Upper lobe of left lung (tissue), 6 donors: ENCODE data around the gene MRPS9. TPM values are rescaled to one million over a fixed set of nuclear protein-coding genes. Genes with fewer than 3 reads are reported as not detected.

ENCODE experiments used
- ATAC-seq, 2 donors: fragments of 200-7000 bp; cut with Tn5 transposase; one replicate each; pipeline ENCODE4 v1.9.1; 2022; ENCODE audit warnings: mild to moderate bottlenecking in 2 of 2, moderate library complexity in 2 of 2; ENCODE audit not compliant: low FRiP score in 2 of 2
- DNase-seq, 2 donors: peaks; one replicate each; pipeline ENCODE4 v3.0.0-alpha.2; 2019 to 2020
- H3K27ac ChIP-seq, 4 donors: fragments of 200-600 bp; sonication (generic); one replicate each; pipeline ENCODE4 v1.5.1; 2016 to 2019
- H3K27me3 ChIP-seq, 4 donors: fragments of 200-600 bp; sonication (generic); one replicate each; pipeline ENCODE4 v1.5.1; 2017 to 2019
- H3K36me3 ChIP-seq, 4 donors: fragments of 200-600 bp; sonication (generic); one replicate each; pipeline ENCODE4 v1.5.1; 2016 to 2019
- H3K4me1 ChIP-seq, 4 donors: fragments of 200-600 bp; sonication (generic); one replicate each; pipeline ENCODE4 v1.5.1; 2018 to 2019
- H3K4me3 ChIP-seq, 4 donors: fragments of 200-600 bp; sonication (generic); one replicate each; pipeline ENCODE4 v1.5.1; 2017 to 2019; ENCODE audit warnings: mild to moderate bottlenecking in 2 of 4, moderate library complexity in 1 of 4
- H3K9me3 ChIP-seq, 4 donors: fragments of 200-600 bp; sonication (generic); one replicate each; pipeline ENCODE4 v1.5.1; 2018 to 2019
- CTCF ChIP-seq, 6 experiments: fragments of 450-650 bp in 4 of 6; fragments of 200-600 bp in 2 of 6; sonication (generic) in 2 of 6; IDR thresholded peaks; one replicate each; pipeline ENCODE4 v1.5.1; 2016 to 2019; ENCODE audit warnings: antibody characterized with exemption in 6 of 6
- EP300 ChIP-seq, 4 donors: sonication (generic); formaldehyde crosslinking; IDR thresholded peaks; one replicate each; pipeline ENCODE4 v1.5.1; 2017; ENCODE audit warnings: antibody characterized with exemption in 4 of 4, control low read depth in 2 of 4
- POLR2A ChIP-seq, 4 donors: fragments of 450-650 bp; IDR thresholded peaks; one replicate each; pipeline ENCODE4 v1.5.1; 2016 to 2017; ENCODE audit warnings: antibody characterized with exemption in 4 of 4, mild to moderate bottlenecking in 2 of 4
- POLR2AphosphoS5 ChIP-seq, 2 donors: sonication (generic); formaldehyde crosslinking; IDR thresholded peaks; one replicate each; pipeline ENCODE4 v1.5.1; 2017; ENCODE audit warnings: antibody characterized with exemption in 2 of 2
- WGBS, 2 donors: methylation state at CpG; one replicate each; pipeline ENCODE4 v1.1.5; 2017 to 2018; 5-methylcytosine and 5-hydroxymethylcytosine counted together
- total RNA-seq, 6 donors: library from RNA; depleted of rRNA in 4 of 6; stranded (reverse); fragments of >200 nt in 4 of 6; gene quantifications; one replicate each; pipeline versions ENCODE4 v1.1.0 to v1.2.1, GENCODE V29; 2016 to 2021
- donor health status: DM: no; HTN: no; CAD: no; lungs with moderate emphysema.
- donor health status: DM: no; HTN: yes; CAD: no; lungs with severe emphysema.

Gene MRPS9
- total RNA-seq, 6 donors from 2014 or later, result 15.4 to 17.8 (median 17.0) TPM

DNA sequence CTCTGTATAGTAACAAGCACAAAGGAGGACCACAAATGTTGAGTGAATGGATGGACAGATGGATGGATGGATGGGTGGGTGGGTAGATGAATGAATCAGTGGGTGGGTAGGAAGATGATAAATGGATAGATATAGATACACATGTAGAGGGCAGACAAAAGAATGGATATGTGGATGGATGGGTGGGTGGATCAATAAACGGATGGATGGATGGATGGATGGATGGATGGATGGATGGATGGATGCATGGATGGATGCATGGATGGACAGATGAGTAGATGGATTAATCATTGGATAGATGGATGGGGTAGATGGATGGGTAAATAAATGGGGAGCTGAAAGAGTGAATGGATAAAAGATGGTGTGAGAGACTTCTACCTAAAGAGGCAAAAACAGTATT is 111.4 kb downstream of the MRPS9 start:
- ATAC-seq (no peak), DNase-seq (no peak)
- TF ChIP-seq POLR2AphosphoS5 (IDR thresholded peaks at IDR 0.05), result no peak
- no peak for TF ChIP-seq EP300 (IDR thresholded peaks at IDR 0.05)
- TF ChIP-seq POLR2A (IDR thresholded peaks at IDR 0.05), result no peak
- TF ChIP-seq CTCF (IDR thresholded peaks at IDR 0.05), result no peak
- Histone ChIP-seq H3K4me1 (peaks cover 2 to 7% (median 4%) of the 10 kb centered on the region in 4 donors), H3K27me3 (peaks cover 0 to 7% (median 1%) of the 10 kb centered on the region in 4 donors), H3K9me3 (no peaks in the 10 kb centered on the region), H3K4me3 (no peak overlapping the region), H3K27ac (no peak overlapping the region), H3K36me3 (no peaks in the 10 kb centered on the region)
- WGBS, 2 donors, result 68 to 73% methylated on average over 1 of the region's 1 CpG

Other genes with a start within 250 kb of the MRPS9 start
- gene POU3F3, start 184.0 kb upstream of the MRPS9 start, total RNA-seq, result not detected
- not detected for gene GPR45, start 203.7 kb downstream of the MRPS9 start, total RNA-seq